ENCODE measurements around the gene KAZN.

The KAZN gene

GRCh38 chr1:14723401-14723800 is 124.9 kb downstream of the KAZN start:
- no peak for DNase-seq

GRCh38 chr1:14724246-14724645 is 125.8 kb downstream of the KAZN start:
- no peak for DNase-seq

GRCh38 chr1:14724678-14725077 is 126.2 kb downstream of the KAZN start:
- DNase-seq = no peak

GRCh38 chr1:14725238-14725637 is 126.8 kb downstream of the KAZN start:
- no peak for DNase-seq

GRCh38 chr1:14725695-14726094 is 127.2 kb downstream of the KAZN start:
- no peak for DNase-seq

- DNase-seq = no peak
These were observed 128.1 kb downstream of the KAZN start for GRCh38 chr1:14726606-14727005.

GRCh38 chr1:14728516-14728915 is 130.0 kb downstream of the KAZN start:
- no peak for DNase-seq

- DNase-seq = no peak
These were observed 134.2 kb downstream of the KAZN start for GRCh38 chr1:14732728-14733047.

- DNase-seq = no peak
These were observed 134.7 kb downstream of the KAZN start for GRCh38 chr1:14733048-14733778.

GRCh38 chr1:14733779-14734140 is 135.3 kb downstream of the KAZN start:
- DNase-seq = no peak

GRCh38 chr1:14735841-14736240 is 137.4 kb downstream of the KAZN start:
- no peak for DNase-seq

- no peak for DNase-seq
These were observed 139.1 kb downstream of the KAZN start for GRCh38 chr1:14737561-14738094.

GRCh38 chr1:14738235-14738634 is 139.8 kb downstream of the KAZN start:
- no peak for DNase-seq

GRCh38 chr1:14738647-14739046 is 140.2 kb downstream of the KAZN start:
- DNase-seq = no peak

- no peak for DNase-seq
These were observed 140.8 kb downstream of the KAZN start for GRCh38 chr1:14739082-14739832.

- no peak for DNase-seq
These were observed 141.5 kb downstream of the KAZN start for GRCh38 chr1:14740016-14740415.

GRCh38 chr1:14741082-14741481 is 142.6 kb downstream of the KAZN start:
- DNase-seq = no peak

- no peak for DNase-seq
These were observed 143.0 kb downstream of the KAZN start for GRCh38 chr1:14741532-14741931.

GRCh38 chr1:14742181-14742980 is 143.9 kb downstream of the KAZN start:
- no peak for DNase-seq

- DNase-seq = no peak
These were observed 144.9 kb downstream of the KAZN start for GRCh38 chr1:14743368-14743767.

- DNase-seq = no peak
These were observed 146.7 kb downstream of the KAZN start for GRCh38 chr1:14745001-14745720.

GRCh38 chr1:14745789-14746188 is 147.3 kb downstream of the KAZN start:
- no peak for DNase-seq

- DNase-seq = no peak
These were observed 147.9 kb downstream of the KAZN start for GRCh38 chr1:14746393-14746792.

Measured in CD4-positive, alpha-beta T cell treated with Interleukin-4 for 1 hour (primary cell).